ENCODE measurements around the gene TULP3.

TULP3 gene

GRCh38 chr12:2937500-2937899 lies 46.8 kb downstream of the TULP3 start:
- TF ChIP-seq POLR2A (IDR thresholded peaks at IDR 0.05; ENCODE audit: low read depth, low read length) (no peak), POLR2AphosphoS5 (IDR thresholded peaks at IDR 0.05; ENCODE audit: low read depth, low read length) (no peak), TAF1 (IDR thresholded peaks at IDR 0.05; ENCODE audit: borderline replicate concordance, low read depth, low read length) (no peak)
- FAIRE-seq: no peak
- no peak for DNase-seq (ENCODE audit: insufficient read length)

GRCh38 chr12:2939191-2939590 lies 48.5 kb downstream of the TULP3 start:
- FAIRE-seq (no peak), DNase-seq (ENCODE audit: insufficient read length) (no peak)
- TF ChIP-seq POLR2AphosphoS5 (IDR thresholded peaks at IDR 0.05; ENCODE audit: low read depth, low read length) (no peak), POLR2A (IDR thresholded peaks at IDR 0.05; ENCODE audit: low read depth, low read length) (no peak), TAF1 (IDR thresholded peaks at IDR 0.05; ENCODE audit: borderline replicate concordance, low read depth, low read length) (no peak)

- DNase-seq (ENCODE audit: insufficient read length) (no peak), FAIRE-seq (no peak)
- TF ChIP-seq TAF1 (IDR thresholded peaks at IDR 0.05; ENCODE audit: borderline replicate concordance, low read depth, low read length) (no peak), POLR2A (IDR thresholded peaks at IDR 0.05; ENCODE audit: low read depth, low read length) (no peak), POLR2AphosphoS5 (IDR thresholded peaks at IDR 0.05; ENCODE audit: low read depth, low read length) (no peak)
Observed at GRCh38 chr12:2940564-2940963, 49.9 kb downstream of the TULP3 start.

- FAIRE-seq (no peak), DNase-seq (ENCODE audit: insufficient read length) (no peak)
- TF ChIP-seq POLR2AphosphoS5 (IDR thresholded peaks at IDR 0.05; ENCODE audit: low read depth, low read length) (no peak), TAF1 (IDR thresholded peaks at IDR 0.05; ENCODE audit: borderline replicate concordance, low read depth, low read length) (no peak), POLR2A (IDR thresholded peaks at IDR 0.05; ENCODE audit: low read depth, low read length) (no peak)
Observed at GRCh38 chr12:2941524-2941923, 50.8 kb downstream of the TULP3 start.

GRCh38 chr12:2944401-2945047 lies 53.8 kb downstream of the TULP3 start:
- DNase-seq (ENCODE audit: insufficient read length): peak; percentile 47
- FAIRE-seq: no peak

GRCh38 chr12:2949411-2949810 lies 58.7 kb downstream of the TULP3 start:
- FAIRE-seq (no peak), DNase-seq (ENCODE audit: insufficient read length) (no peak)
- no peak for TF ChIP-seq POLR2A (IDR thresholded peaks at IDR 0.05; ENCODE audit: low read depth, low read length)
- TF ChIP-seq POLR2AphosphoS5 (IDR thresholded peaks at IDR 0.05; ENCODE audit: low read depth, low read length): no peak
- TF ChIP-seq TAF1 (IDR thresholded peaks at IDR 0.05; ENCODE audit: borderline replicate concordance, low read depth, low read length): no peak

More at GRCh38 chr12:2944401-2945047, 53.8 kb downstream of the TULP3 start:
- no peak for TF ChIP-seq POLR2A (IDR thresholded peaks at IDR 0.05; ENCODE audit: low read depth, low read length)
- no peak for TF ChIP-seq POLR2AphosphoS5 (IDR thresholded peaks at IDR 0.05; ENCODE audit: low read depth, low read length)
- TF ChIP-seq TAF1 (IDR thresholded peaks at IDR 0.05; ENCODE audit: borderline replicate concordance, low read depth, low read length): no peak

GRCh38 chr12:2955888-2956287 lies 65.2 kb downstream of the TULP3 start:
- no peak for DNase-seq (ENCODE audit: insufficient read length)
- TF ChIP-seq TAF1 (IDR thresholded peaks at IDR 0.05; ENCODE audit: borderline replicate concordance, low read depth, low read length): no peak
- TF ChIP-seq POLR2AphosphoS5 (IDR thresholded peaks at IDR 0.05; ENCODE audit: low read depth, low read length): no peak
- no peak for TF ChIP-seq POLR2A (IDR thresholded peaks at IDR 0.05; ENCODE audit: low read depth, low read length)
- FAIRE-seq: no peak

- TF ChIP-seq POLR2A (IDR thresholded peaks at IDR 0.05; ENCODE audit: low read depth, low read length): no peak
- no peak for TF ChIP-seq TAF1 (IDR thresholded peaks at IDR 0.05; ENCODE audit: borderline replicate concordance, low read depth, low read length)
- TF ChIP-seq POLR2AphosphoS5 (IDR thresholded peaks at IDR 0.05; ENCODE audit: low read depth, low read length): no peak
- DNase-seq (ENCODE audit: insufficient read length) (no peak), FAIRE-seq (no peak)
Observed at GRCh38 chr12:2957816-2958431, 67.2 kb downstream of the TULP3 start.

GRCh38 chr12:2958432-2959191 lies 67.9 kb downstream of the TULP3 start:
- FAIRE-seq: no peak

GRCh38 chr12:2959192-2959504 lies 68.5 kb downstream of the TULP3 start, which contains the start of gene TEAD4:
Gene TEAD4 (plus strand): TSS chr12:2959397.
- peak; percentile 48 for DNase-seq (ENCODE audit: insufficient read length)
- TF ChIP-seq POLR2A (IDR thresholded peaks at IDR 0.05; ENCODE audit: low read depth, low read length) (no peak), POLR2AphosphoS5 (IDR thresholded peaks at IDR 0.05; ENCODE audit: low read depth, low read length) (no peak), TAF1 (IDR thresholded peaks at IDR 0.05; ENCODE audit: borderline replicate concordance, low read depth, low read length) (no peak)
- no peak for FAIRE-seq

More at GRCh38 chr12:2958432-2959191, 67.9 kb downstream of the TULP3 start:
- TF ChIP-seq POLR2AphosphoS5 (IDR thresholded peaks at IDR 0.05; ENCODE audit: low read depth, low read length) (no peak), TAF1 (IDR thresholded peaks at IDR 0.05; ENCODE audit: borderline replicate concordance, low read depth, low read length) (no peak), POLR2A (IDR thresholded peaks at IDR 0.05; ENCODE audit: low read depth, low read length) (no peak)
- DNase-seq (ENCODE audit: insufficient read length): no peak

- no peak for FAIRE-seq
- peak; percentile 42 for DNase-seq (ENCODE audit: insufficient read length)
- TF ChIP-seq TAF1 (IDR thresholded peaks at IDR 0.05; ENCODE audit: borderline replicate concordance, low read depth, low read length): no peak
Observed at GRCh38 chr12:2959505-2960389, 69.1 kb downstream of the TULP3 start.
